ENCODE results near the gene GHRL.

Gene GHRL

DNA sequence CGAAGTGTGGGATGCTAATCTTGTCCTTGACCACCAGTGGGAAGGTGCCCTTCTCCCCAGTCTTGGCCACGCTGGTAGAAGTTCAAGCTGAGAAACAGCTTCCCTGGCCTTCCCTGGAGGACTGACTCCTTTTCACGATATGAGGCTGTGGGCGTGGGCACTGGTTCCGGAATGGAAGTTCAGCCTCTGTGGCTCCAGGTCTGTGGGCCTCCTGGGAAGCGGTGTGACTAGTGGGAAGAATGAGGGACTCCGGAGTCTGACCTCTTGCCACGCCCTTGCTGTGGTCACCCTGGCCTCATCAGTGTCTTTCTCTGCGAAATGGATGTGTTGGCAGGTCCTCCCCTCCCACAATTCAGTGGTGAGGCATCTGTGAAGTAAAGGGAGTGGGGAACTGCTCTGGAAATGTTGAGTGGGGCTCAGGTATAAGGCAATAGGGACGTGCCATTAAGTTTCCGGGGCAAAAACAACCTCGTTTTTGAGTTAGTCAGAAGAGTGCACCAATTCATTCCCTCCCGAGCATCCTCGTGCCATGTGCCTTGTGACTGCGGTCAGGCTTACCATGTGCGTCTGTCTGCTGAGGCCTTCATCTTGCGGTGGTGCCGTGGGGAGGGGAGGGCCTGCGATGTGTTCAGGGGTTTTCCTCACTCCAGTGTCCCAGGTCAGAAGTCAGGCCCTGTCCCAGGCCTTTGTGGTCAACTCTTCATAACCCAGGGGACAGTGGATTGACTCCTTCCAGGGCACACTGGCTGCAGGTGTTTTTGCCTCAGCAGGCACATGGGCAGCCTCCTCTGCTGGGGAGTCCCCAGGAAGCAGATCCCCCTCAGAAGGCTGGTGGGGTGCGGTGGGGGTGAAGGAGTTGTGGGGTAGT is 40.0 kb upstream of the GHRL start:
- Mint-ChIP-seq H3K4me1 (no peaks in the 10 kb centered on the region), H3K36me3 (no peaks in the 10 kb centered on the region), H3K9me3 (no peaks in the 10 kb centered on the region), H3K4me3 (no peak overlapping the region), H3K27ac (no peak overlapping the region)
- DNase-seq (ENCODE audit: low spot score in 2 of 2): no peak
- no peak for ATAC-seq

DNA sequence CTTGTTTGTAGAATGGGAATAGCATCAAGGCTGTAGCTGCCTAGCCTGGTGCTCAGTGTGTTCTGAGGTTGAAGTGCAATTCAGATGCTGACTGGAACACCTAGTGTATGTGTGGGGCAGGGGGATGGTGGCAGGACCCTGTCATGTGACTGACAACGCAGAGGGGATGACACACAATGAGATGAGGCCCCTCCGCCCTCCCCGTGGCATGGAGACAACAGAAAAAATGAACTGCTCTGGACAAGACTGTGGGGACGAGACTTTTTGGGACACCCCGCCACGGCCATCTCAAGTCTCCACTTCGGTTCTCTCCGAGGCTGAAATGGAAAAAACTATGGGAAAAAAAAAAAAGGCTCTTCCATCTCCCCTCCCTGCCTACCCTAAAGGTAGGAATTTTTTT is 38.6 kb upstream of the GHRL start:
- Mint-ChIP-seq H3K9me3 (no peaks in the 10 kb centered on the region), H3K36me3 (no peaks in the 10 kb centered on the region), H3K4me3 (no peak overlapping the region), H3K27ac (no peak overlapping the region), H3K4me1 (no peaks in the 10 kb centered on the region)
- DNase-seq (ENCODE audit: low spot score in 2 of 2): no peak
- ATAC-seq: no peak

DNA sequence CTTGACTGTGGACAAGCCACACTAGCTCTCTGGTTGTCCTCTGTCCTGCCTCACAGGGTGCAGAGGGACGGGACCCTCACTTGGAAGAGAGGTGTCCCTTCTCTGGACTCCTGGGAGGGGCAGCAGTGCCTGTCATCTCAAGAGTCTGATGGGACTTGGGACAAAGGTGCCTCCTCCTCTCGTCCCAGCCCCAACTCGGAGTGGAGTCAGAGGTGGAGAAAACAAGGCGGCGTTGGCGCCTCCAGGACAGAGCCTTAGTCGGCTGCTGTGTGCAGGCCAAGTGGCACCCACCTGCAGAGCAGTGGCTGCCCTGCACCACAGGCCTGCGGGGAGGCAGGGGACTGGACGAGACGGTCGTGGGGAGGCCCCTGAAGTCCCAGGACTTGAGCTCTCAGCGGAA is 37.6 kb upstream of the GHRL start:
- no peaks in the 10 kb centered on the region for H3K4me1 Mint-ChIP-seq
- H3K4me3 Mint-ChIP-seq: no peak overlapping the region
- no peak for DNase-seq (ENCODE audit: low spot score in 2 of 2)
- H3K36me3 Mint-ChIP-seq: no peaks in the 10 kb centered on the region
- no peak overlapping the region for H3K27ac Mint-ChIP-seq
- no peaks in the 10 kb centered on the region for H3K9me3 Mint-ChIP-seq
- no peak for ATAC-seq

DNA sequence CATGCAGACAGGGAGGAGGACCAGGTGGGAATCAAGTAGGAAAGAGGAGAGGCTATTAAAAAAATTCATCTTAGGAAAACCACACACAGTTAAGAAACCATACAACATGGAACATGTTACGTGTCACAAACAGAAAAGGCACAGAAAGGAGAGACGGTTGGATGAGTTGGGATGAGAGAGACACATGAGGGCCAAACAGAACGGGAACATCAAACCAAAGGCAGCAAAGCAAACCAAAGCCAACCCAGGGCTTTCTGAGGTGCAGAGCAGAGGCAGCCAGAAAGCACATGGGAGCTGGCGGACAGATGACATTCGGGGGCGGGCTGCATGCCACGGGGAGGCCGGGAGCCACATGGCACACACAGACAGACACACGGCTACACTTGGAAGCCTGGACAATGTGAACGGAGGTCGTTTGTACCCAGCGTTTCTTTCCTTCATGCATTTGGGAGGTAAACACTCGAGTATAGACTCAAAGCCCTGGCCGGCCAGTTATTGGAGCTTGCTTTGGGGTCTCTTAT is 36.8 kb upstream of the GHRL start:
- Mint-ChIP-seq H3K4me1 (no peaks in the 10 kb centered on the region), H3K27ac (no peak overlapping the region), H3K36me3 (no peaks in the 10 kb centered on the region), H3K9me3 (no peaks in the 10 kb centered on the region), H3K4me3 (no peak overlapping the region)
- DNase-seq (ENCODE audit: low spot score in 2 of 2): no peak
- ATAC-seq: no peak

DNA sequence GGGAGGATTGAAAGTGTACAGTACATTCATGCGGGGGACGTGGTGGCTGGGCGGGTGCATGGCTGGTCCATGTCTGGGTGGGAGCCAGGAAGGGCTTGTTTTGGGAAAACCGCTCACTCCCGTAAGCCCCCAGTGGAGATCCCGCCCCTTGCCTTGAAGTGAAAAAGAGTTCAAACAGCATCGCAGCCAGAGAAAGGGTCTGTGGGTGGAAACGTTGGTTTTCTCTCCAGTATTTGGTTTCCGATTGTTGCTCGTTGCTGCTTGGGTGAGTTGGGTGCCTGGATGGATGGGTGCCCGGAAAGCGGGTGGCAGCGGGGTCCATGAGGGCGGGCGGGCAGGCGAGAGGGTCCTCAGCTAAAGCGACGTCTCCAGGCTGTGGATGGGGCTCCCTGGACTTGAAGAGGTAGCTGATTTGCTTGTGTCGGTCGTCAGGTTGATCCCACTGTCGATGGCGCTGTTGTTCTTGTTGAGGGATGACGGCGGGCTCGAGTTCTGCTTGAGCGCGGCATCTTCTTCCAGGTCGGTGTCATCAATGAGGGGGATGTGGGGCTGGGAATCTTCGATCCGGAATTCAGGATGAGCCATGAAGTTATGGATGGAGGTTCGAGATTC is 35.8 kb upstream of the GHRL start:
- Mint-ChIP-seq H3K4me1 (no peaks in the 10 kb centered on the region), H3K27ac (no peak overlapping the region), H3K4me3 (no peak overlapping the region), H3K36me3 (no peaks in the 10 kb centered on the region), H3K9me3 (no peaks in the 10 kb centered on the region)
- ATAC-seq (no peak), DNase-seq (ENCODE audit: low spot score in 2 of 2) (no peak)

DNA sequence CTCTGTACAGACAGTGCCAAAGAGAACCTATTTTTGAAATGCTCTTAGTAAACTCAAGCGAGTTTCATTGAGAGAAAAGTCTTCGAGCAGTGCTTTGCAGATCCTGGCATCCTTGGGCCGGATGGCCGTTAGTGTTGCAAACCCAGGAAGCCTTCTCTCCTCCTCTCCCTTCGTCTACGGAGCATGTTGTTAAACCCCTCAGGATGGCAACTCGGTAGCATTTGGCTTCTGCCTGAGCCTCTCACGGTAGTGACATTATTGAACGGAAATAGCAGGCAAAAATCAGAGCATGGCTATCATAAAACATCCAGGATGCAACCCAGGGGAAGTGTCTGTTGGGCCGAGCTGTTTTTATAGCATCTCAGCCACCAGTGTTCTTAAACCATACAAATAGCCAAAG is 34.8 kb upstream of the GHRL start:
- Mint-ChIP-seq H3K4me1 (no peaks in the 10 kb centered on the region), H3K36me3 (no peaks in the 10 kb centered on the region), H3K27ac (no peak overlapping the region), H3K4me3 (no peak overlapping the region), H3K9me3 (no peaks in the 10 kb centered on the region)
- no peak for ATAC-seq
- DNase-seq (ENCODE audit: low spot score in 2 of 2): no peak

DNA sequence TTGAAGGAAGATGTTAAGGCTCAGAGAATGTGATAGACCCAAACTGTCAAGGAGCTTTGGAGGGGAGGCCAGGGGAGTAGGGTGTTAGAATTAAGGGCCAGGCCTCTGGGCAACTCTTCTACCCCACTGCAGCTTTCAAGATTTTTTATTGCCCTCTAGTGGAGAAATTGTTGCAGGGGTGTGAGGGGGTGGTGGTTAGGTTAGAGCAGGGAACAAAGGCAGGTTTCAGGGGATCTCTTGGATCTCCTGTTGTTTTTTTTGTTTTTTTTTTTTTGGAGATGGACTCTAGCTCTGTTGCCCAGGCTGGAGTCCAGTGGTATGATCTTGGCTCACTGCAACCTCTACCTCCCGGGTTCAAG is 29.6 kb upstream of the GHRL start:
- H3K27ac Mint-ChIP-seq: no peak overlapping the region
- H3K4me1 Mint-ChIP-seq: peaks cover 38% of the 10 kb centered on the region
- ATAC-seq (no peak), DNase-seq (ENCODE audit: low spot score in 2 of 2) (no peak)
- peaks cover 29% of the 10 kb centered on the region for H3K36me3 Mint-ChIP-seq
- H3K9me3 Mint-ChIP-seq: no peaks in the 10 kb centered on the region
- peak overlapping the region; percentile 85 for H3K4me3 Mint-ChIP-seq

DNA sequence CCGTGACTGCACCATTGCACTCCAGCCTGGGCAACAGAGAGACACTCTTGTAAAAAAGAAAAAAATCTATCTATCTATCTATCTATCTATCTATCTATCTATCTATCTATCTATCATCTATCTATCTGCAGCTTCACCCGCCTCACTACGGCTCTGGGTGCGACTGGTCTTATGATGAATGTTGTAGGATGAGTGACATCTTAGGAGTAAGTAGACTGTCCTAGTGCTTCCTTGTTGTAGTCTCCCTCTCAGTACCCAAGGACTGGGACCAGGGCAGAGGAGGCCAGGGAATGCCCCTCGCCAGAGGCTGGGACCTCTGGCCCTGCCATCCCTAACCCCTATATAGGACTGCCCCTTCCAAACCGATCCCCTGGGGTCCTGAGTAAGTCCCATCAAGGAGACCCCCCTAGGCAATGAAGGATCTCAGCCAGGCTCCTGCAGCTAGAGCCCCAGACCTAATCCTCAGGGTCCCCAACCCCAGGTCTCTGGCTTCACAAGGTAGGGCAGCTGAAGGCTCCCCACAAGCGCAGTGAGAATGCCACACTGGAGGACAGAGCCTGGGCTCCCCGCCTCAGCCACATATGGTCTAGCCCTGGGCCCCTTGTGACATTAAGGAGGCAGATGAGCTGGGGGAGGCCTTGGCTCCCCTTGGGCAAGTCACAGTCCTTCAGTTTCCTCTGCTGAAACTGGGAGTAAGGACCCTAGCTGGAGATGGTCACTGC is 29.0 kb upstream of the GHRL start:
- ATAC-seq (no peak), DNase-seq (ENCODE audit: low spot score in 2 of 2) (no peak)
- Mint-ChIP-seq H3K4me1 (peaks cover 38% of the 10 kb centered on the region), H3K27ac (peak overlapping the region; percentile 96), H3K9me3 (no peaks in the 10 kb centered on the region), H3K4me3 (peak overlapping the region; percentile 85), H3K36me3 (peaks cover 34% of the 10 kb centered on the region)

DNA sequence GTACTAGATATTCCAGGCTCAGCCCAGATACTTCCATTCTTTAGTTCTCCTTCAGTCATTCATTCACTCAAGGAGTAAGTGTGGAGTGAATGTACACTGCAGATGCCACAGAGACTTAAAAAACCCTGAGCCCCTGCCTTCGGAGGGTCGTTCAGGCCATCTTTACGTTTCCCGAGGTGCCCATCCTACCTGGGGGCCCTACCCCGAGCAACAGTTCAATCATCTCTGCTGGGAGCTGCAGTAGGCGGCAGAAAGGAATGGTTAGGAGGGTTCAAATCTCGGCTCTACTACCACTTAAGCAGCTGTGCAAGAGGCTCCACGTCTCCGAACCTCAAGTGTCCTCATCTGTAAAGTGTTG is 27.6 kb upstream of the GHRL start:
- Mint-ChIP-seq H3K4me3 (peak overlapping the region; percentile 85), H3K27ac (peak overlapping the region; percentile 96), H3K9me3 (no peaks in the 10 kb centered on the region), H3K36me3 (peaks cover 46% of the 10 kb centered on the region), H3K4me1 (peaks cover 38% of the 10 kb centered on the region)
- DNase-seq (ENCODE audit: low spot score in 2 of 2) (no peak), ATAC-seq (peak; percentile 0)

DNA sequence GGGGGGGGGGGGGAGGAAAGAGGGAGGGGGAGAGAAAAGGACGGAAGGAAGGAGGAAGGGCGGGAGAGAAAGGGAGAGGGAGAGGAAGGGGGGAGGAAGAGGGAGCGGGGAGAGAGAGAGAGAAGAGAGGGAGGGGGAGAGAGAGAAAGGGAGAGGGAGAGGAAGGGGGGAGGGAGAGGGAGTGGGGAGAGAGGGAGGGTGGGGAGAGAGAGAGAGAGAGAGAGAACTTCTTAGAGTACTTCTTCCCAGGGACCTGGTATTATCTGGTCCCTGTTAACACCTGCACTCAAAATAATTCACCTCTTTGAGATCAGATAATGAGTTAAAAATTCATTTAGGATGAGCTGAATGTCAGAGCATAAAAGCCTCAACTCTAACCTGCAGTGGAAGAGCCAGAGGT is 27.1 kb upstream of the GHRL start:
- DNase-seq (ENCODE audit: low spot score in 2 of 2) (no peak), ATAC-seq (no peak)
- Mint-ChIP-seq H3K36me3 (peaks cover 51% of the 10 kb centered on the region), H3K9me3 (no peaks in the 10 kb centered on the region), H3K27ac (peak overlapping the region; percentile 96), H3K4me1 (peaks cover 38% of the 10 kb centered on the region), H3K4me3 (peak overlapping the region; percentile 85)

DNA sequence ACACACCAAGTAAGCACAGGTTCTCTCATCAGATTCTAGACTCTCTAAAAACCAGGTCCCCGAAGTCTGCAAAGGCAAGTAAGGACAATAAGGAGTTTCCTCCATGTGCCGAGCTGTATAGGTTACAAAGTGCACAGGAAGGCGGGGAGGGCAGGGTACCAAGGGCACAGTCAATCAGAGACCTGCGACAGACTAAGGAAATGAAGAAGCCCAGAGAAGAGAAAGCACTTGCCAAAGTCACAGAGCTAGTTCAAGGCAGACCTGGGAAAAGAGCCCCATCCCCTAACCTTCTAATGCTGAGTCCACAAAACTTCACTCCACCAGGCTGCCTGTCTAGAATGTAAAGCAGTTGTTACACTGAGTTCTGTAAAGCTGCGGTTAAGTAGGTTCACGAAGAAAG is 26.5 kb upstream of the GHRL start:
- H3K36me3 Mint-ChIP-seq: peaks cover 57% of the 10 kb centered on the region
- peaks cover 38% of the 10 kb centered on the region for H3K4me1 Mint-ChIP-seq
- DNase-seq (ENCODE audit: low spot score in 2 of 2) (no peak), ATAC-seq (no peak)
- peak overlapping the region; percentile 85 for H3K4me3 Mint-ChIP-seq
- H3K9me3 Mint-ChIP-seq: no peaks in the 10 kb centered on the region
- peak overlapping the region; percentile 96 for H3K27ac Mint-ChIP-seq

DNA sequence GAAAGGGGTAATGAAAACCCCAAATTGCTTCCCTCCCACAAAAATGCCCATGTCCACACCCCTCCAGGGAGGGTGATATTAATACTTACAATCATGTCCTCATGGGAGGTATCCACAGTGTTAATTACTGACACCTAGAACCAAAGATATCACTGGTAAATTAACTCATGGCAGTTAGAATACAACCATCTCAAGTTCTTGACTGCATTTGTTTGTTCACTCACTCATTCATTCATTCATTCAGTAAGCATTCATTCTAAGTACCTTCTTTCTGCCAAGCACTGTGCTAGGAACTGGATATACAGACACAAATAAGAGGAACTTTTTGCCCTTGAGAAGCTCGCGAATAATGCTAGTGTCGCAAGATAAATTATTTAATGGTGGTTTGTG is 25.2 kb upstream of the GHRL start:
- Mint-ChIP-seq H3K9me3 (no peaks in the 10 kb centered on the region), H3K36me3 (peaks cover 70% of the 10 kb centered on the region), H3K27ac (no peak overlapping the region), H3K4me3 (no peak overlapping the region), H3K4me1 (peaks cover 38% of the 10 kb centered on the region)
- ATAC-seq (no peak), DNase-seq (ENCODE audit: low spot score in 2 of 2) (no peak)

DNA sequence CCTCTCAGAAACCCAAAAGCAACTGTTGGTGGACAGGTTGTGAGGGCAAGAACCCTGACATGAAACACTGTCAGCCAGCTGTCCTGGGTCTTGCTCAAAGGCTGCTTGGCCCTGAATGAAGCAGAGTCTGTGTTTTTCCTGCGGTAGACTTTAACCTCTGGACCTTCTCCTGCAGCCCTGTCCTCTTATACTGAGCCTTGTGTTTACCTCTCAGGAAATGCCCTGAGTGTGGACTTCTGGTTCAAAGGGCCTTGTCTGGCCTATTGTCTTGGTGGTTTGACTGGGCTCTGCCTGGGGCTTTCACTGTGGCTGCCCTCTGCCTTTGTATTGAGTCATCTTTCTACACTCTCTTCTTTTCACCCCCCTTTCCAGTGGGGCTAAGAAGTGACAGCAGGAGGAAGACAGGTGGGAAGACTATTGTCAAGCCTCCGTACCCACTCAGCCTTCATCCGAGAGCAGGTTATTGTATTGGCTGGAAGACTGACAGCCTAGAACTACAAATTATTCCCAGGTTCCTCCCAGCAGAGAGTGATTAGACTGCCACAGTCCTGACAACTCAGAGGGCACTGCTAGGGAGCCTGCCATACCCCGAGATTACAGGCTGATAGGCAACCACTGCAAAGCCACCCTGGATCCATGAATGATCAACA is 24.7 kb upstream of the GHRL start:
- peaks cover 73% of the 10 kb centered on the region for H3K36me3 Mint-ChIP-seq

DNA sequence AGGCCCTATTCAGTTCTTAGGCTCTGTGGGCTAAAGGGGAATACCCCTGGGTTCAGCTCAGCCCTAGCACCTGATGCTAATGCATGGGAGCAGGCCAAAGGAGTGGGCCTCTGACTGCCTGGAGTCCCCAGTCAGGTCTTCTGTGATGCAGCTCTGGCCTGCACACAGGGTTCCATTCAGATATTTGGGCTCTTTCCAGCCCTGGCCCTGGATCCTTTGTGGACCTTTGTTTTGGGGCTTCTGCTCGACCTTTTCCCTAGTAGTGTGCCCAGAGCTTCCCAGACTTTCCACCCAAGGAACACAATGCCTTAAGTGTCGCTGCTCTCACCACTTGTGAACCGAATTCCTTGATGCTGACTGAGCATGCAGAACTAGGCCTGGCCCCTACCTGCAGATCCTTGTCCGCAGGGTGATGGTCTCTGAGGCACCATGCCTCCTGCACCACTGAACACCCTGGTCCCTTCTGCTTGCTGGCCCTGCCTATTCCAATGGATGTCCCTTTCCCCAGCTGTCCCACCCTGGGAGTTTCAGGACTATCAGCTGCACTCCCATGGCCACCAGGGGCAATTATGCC is 23.1 kb upstream of the GHRL start:
- ATAC-seq (no peak), DNase-seq (ENCODE audit: low spot score in 2 of 2) (no peak)
- no peaks in the 10 kb centered on the region for H3K9me3 Mint-ChIP-seq
- H3K36me3 Mint-ChIP-seq: peaks cover 84% of the 10 kb centered on the region
- H3K27ac Mint-ChIP-seq: no peak overlapping the region
- peaks cover 30% of the 10 kb centered on the region for H3K4me1 Mint-ChIP-seq
- H3K4me3 Mint-ChIP-seq: no peak overlapping the region

More for the DNA sequence above, 24.7 kb upstream of the GHRL start:
- DNase-seq (ENCODE audit: low spot score in 2 of 2): no peak
- no peak overlapping the region for H3K4me3 Mint-ChIP-seq
- peaks cover 38% of the 10 kb centered on the region for H3K4me1 Mint-ChIP-seq
- ATAC-seq: no peak
- H3K27ac Mint-ChIP-seq: no peak overlapping the region
- no peaks in the 10 kb centered on the region for H3K9me3 Mint-ChIP-seq

DNA sequence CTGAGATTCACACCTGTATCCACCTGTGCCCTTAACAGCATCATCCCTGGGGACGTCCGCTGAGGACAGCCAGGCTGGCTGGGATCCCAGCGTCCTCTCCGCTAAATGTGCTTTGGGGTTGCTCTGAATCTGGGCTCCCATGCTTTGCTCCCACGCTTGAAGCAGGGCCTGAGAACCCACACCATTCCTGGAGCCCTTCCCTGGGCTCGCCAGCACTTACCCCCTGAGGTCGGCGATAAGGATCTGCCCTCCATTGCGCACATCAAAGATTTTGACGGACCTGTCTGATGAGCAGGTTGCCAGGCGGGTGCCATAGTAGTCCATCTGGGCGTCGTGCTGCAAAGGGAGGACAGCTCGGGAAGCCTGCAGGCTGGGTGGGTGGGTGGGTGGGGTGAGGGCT is 22.4 kb upstream of the GHRL start:
- no peak for ATAC-seq
- DNase-seq (ENCODE audit: low spot score in 2 of 2): no peak
- Mint-ChIP-seq H3K36me3 (peaks cover 86% of the 10 kb centered on the region), H3K9me3 (no peaks in the 10 kb centered on the region), H3K4me3 (no peak overlapping the region), H3K27ac (no peak overlapping the region), H3K4me1 (peaks cover 27% of the 10 kb centered on the region)

All from stimulated activated effector memory CD8-positive, alpha-beta T cell treated with anti-CD3 and anti-CD28 coated beads, Interleukin-12 subunit alpha, Interleukin-12 subunit beta, amount 100 ng/mL, for 72 hours (primary cell).